GM18511 (cell line): ENCODE data around the gene SIRPG.
"Not testable (repeated sequence)": the region's sequence is repeated elsewhere in the genome, so short reads cannot be mapped to it uniquely, and the experiment has no call there.

Source experiments
- ATAC-seq: cut with Tn5 transposase; IDR thresholded peaks from one replicate; pipeline ENCODE4 v1.9.1; 2021; ENCODE audit warnings: mild to moderate bottlenecking, moderate library complexity; ENCODE audit not compliant: unreplicated experiment

Gene SIRPG

GRCh38 chr20:1637226-1637625 lies 20.4 kb downstream of the SIRPG start:
- ATAC-seq: no peak

- ATAC-seq: no peak
Measured at GRCh38 chr20:1636621-1637020, 21.0 kb downstream of the SIRPG start.

GRCh38 chr20:1635291-1635979 lies 22.1 kb downstream of the SIRPG start:
- no peak for ATAC-seq

- ATAC-seq: no peak
Measured at GRCh38 chr20:1633535-1633934, 24.0 kb downstream of the SIRPG start.

GRCh38 chr20:1632178-1632577 lies 25.4 kb downstream of the SIRPG start:
- ATAC-seq: no peak

- no peak for ATAC-seq
Measured at GRCh38 chr20:1631309-1632151, 26.0 kb downstream of the SIRPG start.

GRCh38 chr20:1630186-1630585 lies 27.4 kb downstream of the SIRPG start:
- ATAC-seq: no peak

- no peak for ATAC-seq
Measured at GRCh38 chr20:1629321-1629720, 28.3 kb downstream of the SIRPG start.

GRCh38 chr20:1628621-1629020 lies 29.0 kb downstream of the SIRPG start:
- ATAC-seq: no peak

- ATAC-seq: no peak
Measured at GRCh38 chr20:1627200-1627550, 30.4 kb downstream of the SIRPG start.

- ATAC-seq: no peak
Measured at GRCh38 chr20:1626528-1627199, 30.9 kb downstream of the SIRPG start.

- no peak for ATAC-seq
Measured at GRCh38 chr20:1625083-1625690, 32.4 kb downstream of the SIRPG start.

- ATAC-seq: no peak
Measured at GRCh38 chr20:1623501-1624205, 33.9 kb downstream of the SIRPG start.

- no peak for ATAC-seq
Measured at GRCh38 chr20:1622450-1622849, 35.1 kb downstream of the SIRPG start.

- no peak for ATAC-seq
Measured at GRCh38 chr20:1621316-1621715, 36.3 kb downstream of the SIRPG start.

- ATAC-seq: no peak
Measured at GRCh38 chr20:1619861-1620444, 37.6 kb downstream of the SIRPG start, which contains the start of gene SIRPB1. TSS of gene SIRPB1 (minus strand) at chr20:1620009. CDS start at chr20:1619944, 65 bp downstream.

- ATAC-seq: no peak
Measured at GRCh38 chr20:1618954-1619540, 38.5 kb downstream of the SIRPG start.

GRCh38 chr20:1618479-1618878 lies 39.1 kb downstream of the SIRPG start:
- no peak for ATAC-seq

- ATAC-seq: no peak
Measured at GRCh38 chr20:1616858-1617434, 40.6 kb downstream of the SIRPG start.

- ATAC-seq: not testable (repeated sequence)
Measured at GRCh38 chr20:1610404-1610803, 47.2 kb downstream of the SIRPG start.
